Esophagus muscularis mucosa (tissue), 4 donors: ENCODE measurements around the gene ZNF423.

ENCODE experiments used
- CTCF ChIP-seq, 3 experiments: fragments of 200-600 bp in 2 of 3; fragments of 450-650 bp in 1 of 3; sonication (generic) in 2 of 3; IDR thresholded peaks; one replicate each; pipeline ENCODE4 v1.5.1; 2017 to 2019; ENCODE audit warnings: antibody characterized with exemption in 3 of 3, mild to moderate bottlenecking in 2 of 3, moderate library complexity in 1 of 3
- EP300 ChIP-seq: sonication (generic); formaldehyde crosslinking; IDR thresholded peaks from one replicate; pipeline ENCODE4 v1.6.1; 2017; ENCODE audit warnings: antibody characterized with exemption
- POLR2A ChIP-seq: fragments of 450-650 bp; IDR thresholded peaks from one replicate; pipeline ENCODE4 v1.6.1; 2017; ENCODE audit warnings: antibody characterized with exemption, moderate library complexity, mild to moderate bottlenecking, low read depth
- POLR2AphosphoS5 ChIP-seq, 2 donors: sonication (generic); formaldehyde crosslinking; IDR thresholded peaks; one replicate each; pipeline ENCODE4 v1.6.1; 2017; ENCODE audit warnings: antibody characterized with exemption in 2 of 2

- no peak for TF ChIP-seq CTCF (IDR thresholded peaks at IDR 0.05)
- TF ChIP-seq POLR2A = no peak
- TF ChIP-seq EP300 = no peak
- TF ChIP-seq POLR2AphosphoS5 (IDR thresholded peaks at IDR 0.05) = no peak
Measured at GRCh38 chr16:49490321-49490705, 365.6 kb downstream of the ZNF423 start.
